ENCODE measurements around the gene LRRC32. TPM values are rescaled to one million over a fixed set of nuclear protein-coding genes. Genes with fewer than 3 reads are reported as not detected.
A peak's percentile ranks its signal among the peaks of the same experiment; 100 is the strongest.

The LRRC32 gene
- total RNA-seq, 2 experiments from 2014 or later: 1.8 to 2.4 TPM

- Histone ChIP-seq H3K27me3 (ENCODE audit: control insufficient read depth in 1 of 2, insufficient read depth in 2 of 2, low read length in 2 of 2) (no peaks in the 10 kb centered on the region), H3K27ac (ENCODE audit: low read depth in 1 of 2, low read length in 2 of 2) (no peak overlapping the region), H3K9me3 (ENCODE audit: control insufficient read depth in 1 of 2, insufficient read depth in 1 of 2, low read length in 2 of 2) (no peaks in the 10 kb centered on the region), H3K4me3 (ENCODE audit: low read length) (no peak overlapping the region), H3K4me1 (ENCODE audit: insufficient read depth, low read length) (peaks cover 5% of the 10 kb centered on the region), H3K36me3 (ENCODE audit: insufficient read depth, low read length) (no peaks in the 10 kb centered on the region)
- DNase-seq: no peak
- CTCF ChIA-PET: no interaction called here
- H3K4me1 Mint-ChIP-seq (ENCODE audit: low read depth): no peaks in the 10 kb centered on the region
- no peaks in the 10 kb centered on the region for H3K36me3 Mint-ChIP-seq (ENCODE audit: low read depth)
- H3K4me3 Mint-ChIP-seq: no peak overlapping the region
- no peak overlapping the region for H3K27ac Mint-ChIP-seq
- H3K27me3 Mint-ChIP-seq: no peaks in the 10 kb centered on the region
- TF ChIP-seq CTCF (IDR thresholded peaks at IDR 0.05): no peak
- intact Hi-C loops (cut with DNase I, micrococcal nuclease): no loop called here
- POLR2A ChIA-PET: no interaction called here
- ATAC-seq (ENCODE audit: poor library complexity): no peak
- H3K9me3 Mint-ChIP-seq: no peaks in the 10 kb centered on the region
Measured at GRCh38 chr11:76691655-76692054, 21.1 kb upstream of the LRRC32 start.

GRCh38 chr11:76690736-76691135 lies 20.2 kb upstream of the LRRC32 start:
- Mint-ChIP-seq H3K27me3 (no peaks in the 10 kb centered on the region), H3K9me3 (no peaks in the 10 kb centered on the region), H3K4me1 (ENCODE audit: low read depth) (peaks cover 7% of the 10 kb centered on the region), H3K4me3 (no peak overlapping the region), H3K27ac (no peak overlapping the region), H3K36me3 (ENCODE audit: low read depth) (no peaks in the 10 kb centered on the region)
- Histone ChIP-seq H3K9me3 (ENCODE audit: control insufficient read depth in 1 of 2, insufficient read depth in 1 of 2, low read length in 2 of 2) (no peaks in the 10 kb centered on the region), H3K4me1 (ENCODE audit: insufficient read depth, low read length) (peaks cover 14% of the 10 kb centered on the region), H3K27me3 (ENCODE audit: control insufficient read depth in 1 of 2, insufficient read depth in 2 of 2, low read length in 2 of 2) (no peaks in the 10 kb centered on the region), H3K4me3 (ENCODE audit: low read length) (no peak overlapping the region), H3K27ac (ENCODE audit: low read depth in 1 of 2, low read length in 2 of 2) (no peak overlapping the region), H3K36me3 (ENCODE audit: insufficient read depth, low read length) (no peaks in the 10 kb centered on the region)
- no peak for TF ChIP-seq CTCF (IDR thresholded peaks at IDR 0.05)
- ATAC-seq (ENCODE audit: poor library complexity) (no peak), DNase-seq (peak in 2 of 14 experiments; percentile 51 to 58)
- ChIA-PET POLR2A (no interaction called here), CTCF (no interaction called here)
- intact Hi-C loops (cut with DNase I, micrococcal nuclease): no loop called here

GRCh38 chr11:76689313-76690260 lies 19.0 kb upstream of the LRRC32 start:
- TF ChIP-seq CTCF (IDR thresholded peaks at IDR 0.05): no peak
- ATAC-seq (ENCODE audit: poor library complexity) (no peak), DNase-seq (no peak)
- no peak overlapping the region for H3K27ac ChIP-seq (ENCODE audit: low read depth in 1 of 2, low read length in 2 of 2)
- no peaks in the 10 kb centered on the region for H3K36me3 Mint-ChIP-seq (ENCODE audit: low read depth)
- no peaks in the 10 kb centered on the region for H3K9me3 Mint-ChIP-seq
- H3K36me3 ChIP-seq (ENCODE audit: insufficient read depth, low read length): no peaks in the 10 kb centered on the region
- peaks cover 0 to under 1% of the 10 kb centered on the region in 2 experiments for H3K9me3 ChIP-seq (ENCODE audit: control insufficient read depth in 1 of 2, insufficient read depth in 1 of 2, low read length in 2 of 2)
- H3K27me3 Mint-ChIP-seq: no peaks in the 10 kb centered on the region
- H3K4me1 Mint-ChIP-seq (ENCODE audit: low read depth): peaks cover 7% of the 10 kb centered on the region
- H3K27me3 ChIP-seq (ENCODE audit: control insufficient read depth in 1 of 2, insufficient read depth in 2 of 2, low read length in 2 of 2): no peaks in the 10 kb centered on the region
- no peak overlapping the region for H3K27ac Mint-ChIP-seq
- peaks cover 16% of the 10 kb centered on the region for H3K4me1 ChIP-seq (ENCODE audit: insufficient read depth, low read length)
- H3K4me3 ChIP-seq (ENCODE audit: low read length): no peak overlapping the region
- ChIA-PET CTCF (no interaction called here), POLR2A (no interaction called here)
- intact Hi-C loops (cut with DNase I, micrococcal nuclease): no loop called here
- H3K4me3 Mint-ChIP-seq: no peak overlapping the region
